GM13977 (cell line): ENCODE measurements around the gene PRSS27.

Source experiments
- DNase-seq: peaks from one replicate; pipeline ENCODE4 v3.0.0; 2012; ENCODE audit warnings: low spot score
- in situ Hi-C: fragments of 300-500 bp; cut with MboI; formaldehyde crosslinking; loops from one replicate; pipeline ENCODE4 v1.12.0; 2022; ENCODE audit warnings: low sequenced_read_pairs, low pct_unique_long_range_greater_than_20kb, mixed read lengths, inconsistent platforms; ENCODE audit not compliant: unreplicated experiment
- TF ChIP-seq, protein P1 (sequence below): IDR thresholded peaks from 2 replicates; pipeline ENCODE4 v1.5.1; 2012; ENCODE audit warnings: mild to moderate bottlenecking, control low read depth; ENCODE audit not compliant: insufficient read depth; ENCODE audit errors: extremely low read depth, missing control alignments

The PRSS27 gene

DNA sequence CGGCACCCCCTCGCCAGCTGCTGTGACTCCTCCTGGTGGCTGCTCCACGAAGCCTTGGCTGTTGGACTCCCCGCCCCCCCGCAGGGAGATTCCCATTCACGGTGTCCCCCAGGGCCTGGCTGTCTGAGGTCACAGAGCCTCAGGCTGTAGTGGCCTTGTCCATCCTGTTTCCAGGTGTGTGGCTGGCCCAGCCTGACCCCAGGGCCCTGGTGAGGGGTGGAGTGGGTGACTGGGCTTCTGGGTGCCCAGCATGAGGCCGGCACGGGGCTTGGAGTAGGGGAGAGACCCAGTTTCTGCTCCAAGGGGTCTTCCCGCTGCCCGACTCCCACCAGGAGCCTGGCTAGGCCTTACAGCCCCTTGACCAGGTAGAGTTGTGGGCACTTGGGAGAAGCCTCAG, 10.4 kb downstream of the PRSS27 start:
- DNase-seq = no peak
- TF ChIP-seq, protein P1, sequence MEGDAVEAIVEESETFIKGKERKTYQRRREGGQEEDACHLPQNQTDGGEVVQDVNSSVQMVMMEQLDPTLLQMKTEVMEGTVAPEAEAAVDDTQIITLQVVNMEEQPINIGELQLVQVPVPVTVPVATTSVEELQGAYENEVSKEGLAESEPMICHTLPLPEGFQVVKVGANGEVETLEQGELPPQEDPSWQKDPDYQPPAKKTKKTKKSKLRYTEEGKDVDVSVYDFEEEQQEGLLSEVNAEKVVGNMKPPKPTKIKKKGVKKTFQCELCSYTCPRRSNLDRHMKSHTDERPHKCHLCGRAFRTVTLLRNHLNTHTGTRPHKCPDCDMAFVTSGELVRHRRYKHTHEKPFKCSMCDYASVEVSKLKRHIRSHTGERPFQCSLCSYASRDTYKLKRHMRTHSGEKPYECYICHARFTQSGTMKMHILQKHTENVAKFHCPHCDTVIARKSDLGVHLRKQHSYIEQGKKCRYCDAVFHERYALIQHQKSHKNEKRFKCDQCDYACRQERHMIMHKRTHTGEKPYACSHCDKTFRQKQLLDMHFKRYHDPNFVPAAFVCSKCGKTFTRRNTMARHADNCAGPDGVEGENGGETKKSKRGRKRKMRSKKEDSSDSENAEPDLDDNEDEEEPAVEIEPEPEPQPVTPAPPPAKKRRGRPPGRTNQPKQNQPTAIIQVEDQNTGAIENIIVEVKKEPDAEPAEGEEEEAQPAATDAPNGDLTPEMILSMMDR = no peak
- in situ Hi-C loops = no loop called here

- in situ Hi-C loops = no loop called here
- no peak for DNase-seq
- TF ChIP-seq, protein P1 = no peak
These were observed 11.0 kb downstream of the PRSS27 start for GRCh38 chr16:2708955-2709587.

DNA sequence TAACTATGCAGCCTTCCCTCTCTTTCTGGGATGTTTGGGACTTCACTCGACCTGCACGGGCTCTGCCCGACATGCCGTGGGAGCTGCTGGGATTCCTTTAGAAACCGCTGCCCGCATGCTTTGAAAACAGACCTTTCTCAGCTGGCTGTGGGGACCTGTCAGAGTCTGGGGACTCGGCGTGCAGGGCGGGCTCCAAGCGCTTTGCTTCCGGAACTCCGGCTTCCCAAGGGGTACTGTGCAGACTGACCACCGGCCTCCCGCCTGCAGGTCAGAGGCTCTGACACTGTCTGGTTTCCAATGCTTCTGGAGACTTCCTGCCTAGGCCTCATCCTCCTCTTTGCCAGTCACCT, 11.8 kb downstream of the PRSS27 start:
- DNase-seq = no peak
- in situ Hi-C loops = no loop called here
- TF ChIP-seq, protein P1 = no peak

GRCh38 chr16:2707368-2708289, 12.4 kb downstream of the PRSS27 start:
- in situ Hi-C loops = no loop called here
- no peak for DNase-seq

GRCh38 chr16:2706611-2707311, 13.3 kb downstream of the PRSS27 start:
- DNase-seq = no peak
- in situ Hi-C loops = no loop called here

More at GRCh38 chr16:2707368-2708289, 12.4 kb downstream of the PRSS27 start:
- TF ChIP-seq, protein P1 = no peak

GRCh38 chr16:2706085-2706484, 13.9 kb downstream of the PRSS27 start:
- in situ Hi-C loops = no loop called here
- TF ChIP-seq, protein P1 = no peak
- no peak for DNase-seq

More at GRCh38 chr16:2706611-2707311, 13.3 kb downstream of the PRSS27 start:
- TF ChIP-seq, protein P1 = no peak
